ENCODE data around the gene KIF5A.

Gene KIF5A

DNA sequence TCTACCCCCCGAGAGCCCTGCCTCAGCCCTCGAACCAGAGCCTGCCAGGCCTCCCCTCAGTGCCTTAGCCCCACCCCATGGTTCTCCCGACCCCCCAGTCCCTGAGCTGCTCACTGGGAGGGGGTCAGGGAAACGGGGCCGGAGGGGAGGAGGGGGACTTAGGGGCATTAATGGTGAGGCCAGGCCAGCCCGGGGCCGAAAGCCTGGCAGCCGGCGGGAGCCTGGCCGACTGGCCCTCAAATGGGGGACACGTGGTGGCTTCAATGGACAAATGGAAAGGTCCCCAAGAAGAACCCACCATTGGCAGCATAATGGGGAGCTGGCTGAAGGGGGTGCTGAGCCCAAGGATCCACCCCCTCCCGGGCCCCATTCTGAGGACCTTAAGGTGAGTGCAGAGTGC lies 21.7 kb upstream of the KIF5A start:
- TF ChIP-seq, protein P1, sequence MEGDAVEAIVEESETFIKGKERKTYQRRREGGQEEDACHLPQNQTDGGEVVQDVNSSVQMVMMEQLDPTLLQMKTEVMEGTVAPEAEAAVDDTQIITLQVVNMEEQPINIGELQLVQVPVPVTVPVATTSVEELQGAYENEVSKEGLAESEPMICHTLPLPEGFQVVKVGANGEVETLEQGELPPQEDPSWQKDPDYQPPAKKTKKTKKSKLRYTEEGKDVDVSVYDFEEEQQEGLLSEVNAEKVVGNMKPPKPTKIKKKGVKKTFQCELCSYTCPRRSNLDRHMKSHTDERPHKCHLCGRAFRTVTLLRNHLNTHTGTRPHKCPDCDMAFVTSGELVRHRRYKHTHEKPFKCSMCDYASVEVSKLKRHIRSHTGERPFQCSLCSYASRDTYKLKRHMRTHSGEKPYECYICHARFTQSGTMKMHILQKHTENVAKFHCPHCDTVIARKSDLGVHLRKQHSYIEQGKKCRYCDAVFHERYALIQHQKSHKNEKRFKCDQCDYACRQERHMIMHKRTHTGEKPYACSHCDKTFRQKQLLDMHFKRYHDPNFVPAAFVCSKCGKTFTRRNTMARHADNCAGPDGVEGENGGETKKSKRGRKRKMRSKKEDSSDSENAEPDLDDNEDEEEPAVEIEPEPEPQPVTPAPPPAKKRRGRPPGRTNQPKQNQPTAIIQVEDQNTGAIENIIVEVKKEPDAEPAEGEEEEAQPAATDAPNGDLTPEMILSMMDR (IDR thresholded peaks at IDR 0.05; ENCODE audit: low read depth, low read length): no peak
- DNase-seq (ENCODE audit: extremely low read depth, low read depth): no peak

DNA sequence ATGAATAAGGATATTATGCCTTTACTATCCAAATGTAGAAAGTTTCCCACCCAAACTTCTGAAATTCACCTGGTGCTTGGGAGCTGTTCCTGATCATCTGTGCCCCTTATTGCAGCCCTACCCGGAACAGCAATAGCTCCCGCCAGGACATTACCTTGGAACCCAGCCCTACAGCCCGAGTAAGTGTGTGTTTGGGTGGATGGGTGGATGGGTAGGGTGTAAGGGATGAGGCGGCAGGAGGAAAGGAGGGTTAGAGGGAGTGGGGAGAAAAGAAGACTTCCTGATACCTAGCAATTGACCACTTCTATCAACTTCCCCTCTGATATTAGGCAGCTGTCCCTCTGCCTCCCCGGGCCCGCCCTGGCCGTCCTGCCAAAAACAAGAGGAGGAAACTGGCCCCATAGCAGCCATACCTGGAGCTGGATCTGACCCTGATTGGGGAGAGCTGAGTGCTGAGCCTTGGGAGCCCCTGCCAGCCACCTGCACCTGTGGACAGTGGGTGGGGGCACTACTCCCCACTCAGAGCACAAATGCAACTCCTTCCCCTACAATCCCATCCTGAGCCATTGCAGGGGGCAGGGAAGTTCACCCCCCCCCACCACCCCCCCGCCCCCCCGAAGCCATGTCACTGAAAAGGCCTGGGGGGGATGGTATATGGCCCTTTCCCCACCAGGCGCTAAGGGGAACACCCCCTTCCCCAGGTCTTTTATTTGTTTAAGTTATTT lies 20.9 kb upstream of the KIF5A start:
- DNase-seq (ENCODE audit: extremely low read depth, low read depth): no peak

DNA sequence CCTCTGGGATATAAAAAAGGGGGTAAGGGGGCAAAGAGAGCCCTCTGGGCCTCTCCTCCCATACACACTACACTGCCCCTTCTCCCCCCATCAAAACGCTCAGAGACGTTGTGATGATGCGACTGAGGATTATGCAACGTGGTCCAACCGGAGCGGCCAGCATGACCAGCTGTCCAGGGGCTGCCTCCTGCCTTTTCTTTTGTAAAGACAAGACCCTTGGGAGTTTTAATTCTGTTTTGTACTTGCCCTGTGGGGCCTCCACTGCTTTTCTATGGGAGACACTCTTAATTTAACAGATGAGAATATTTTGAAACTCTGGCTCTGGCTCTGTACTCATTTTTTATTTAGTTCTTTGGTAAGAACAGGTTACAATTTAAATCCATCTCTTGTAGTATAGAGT lies 20.0 kb upstream of the KIF5A start:
- TF ChIP-seq, protein P1 (IDR thresholded peaks at IDR 0.05; ENCODE audit: low read depth, low read length): no peak

More for the DNA sequence above, 20.9 kb upstream of the KIF5A start:
- TF ChIP-seq, protein P1 (IDR thresholded peaks at IDR 0.05; ENCODE audit: low read depth, low read length): no peak

DNA sequence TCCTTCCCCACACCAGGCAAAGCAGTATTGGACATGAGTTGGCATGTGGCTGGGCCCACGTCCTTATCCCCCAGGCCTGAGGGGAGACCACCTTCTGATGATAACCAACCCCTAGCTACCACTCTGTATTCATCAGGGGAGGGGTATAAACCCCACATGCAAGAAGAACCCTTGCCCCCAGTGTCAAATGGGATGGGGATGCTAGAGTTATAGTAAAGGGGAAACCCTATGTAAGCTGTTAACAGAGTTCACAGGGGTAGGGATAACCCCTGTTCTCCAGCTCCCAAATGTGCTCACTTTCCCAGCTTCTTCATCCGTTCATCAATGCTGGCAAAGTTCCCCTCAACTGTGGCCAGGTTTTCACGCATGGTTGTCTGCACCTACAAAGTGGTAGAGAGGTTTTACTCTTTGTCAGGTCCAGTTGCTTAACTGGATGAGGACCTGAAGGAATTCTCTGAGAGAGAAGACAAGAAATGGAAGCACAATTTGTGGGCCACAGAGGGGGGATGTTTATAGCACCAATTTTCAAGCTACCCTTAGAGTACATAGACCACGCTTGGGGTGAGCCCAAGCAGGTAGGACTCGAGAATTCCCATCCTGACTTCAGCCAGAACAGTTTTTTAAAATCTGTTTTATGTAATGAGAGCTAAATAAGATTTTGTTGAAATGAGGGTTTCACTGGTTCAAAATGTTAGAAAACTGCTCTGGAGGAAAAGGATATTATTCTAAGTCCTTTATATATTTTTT lies 19.3 kb upstream of the KIF5A start:
- TF ChIP-seq, protein P1 (IDR thresholded peaks at IDR 0.05; ENCODE audit: low read depth, low read length): no peak
- DNase-seq (ENCODE audit: extremely low read depth, low read depth): no peak

More for the DNA sequence above, 20.0 kb upstream of the KIF5A start:
- DNase-seq (ENCODE audit: extremely low read depth, low read depth): no peak

DNA sequence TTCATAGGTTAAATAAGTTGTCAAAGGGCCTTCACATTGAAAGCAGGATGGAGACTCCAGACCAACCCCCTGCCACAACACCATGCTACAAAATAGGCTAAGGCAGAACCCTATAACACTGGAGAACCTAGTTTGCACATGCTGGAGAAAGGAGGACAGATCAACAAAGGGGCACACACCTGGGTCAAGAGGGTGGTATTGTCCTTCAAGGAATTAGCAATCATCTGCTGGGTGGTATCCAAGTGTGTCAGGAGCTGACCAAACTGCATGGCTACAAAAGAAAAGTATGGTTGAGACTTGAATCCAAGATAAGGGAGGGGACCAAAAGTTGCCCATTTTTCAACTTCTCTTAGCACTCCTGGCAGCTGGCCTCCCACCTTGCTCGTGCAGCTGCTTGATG lies 18.0 kb upstream of the KIF5A start:
- no peak for DNase-seq (ENCODE audit: extremely low read depth, low read depth)
- TF ChIP-seq, protein P1 (IDR thresholded peaks at IDR 0.05; ENCODE audit: low read depth, low read length): no peak

DNA sequence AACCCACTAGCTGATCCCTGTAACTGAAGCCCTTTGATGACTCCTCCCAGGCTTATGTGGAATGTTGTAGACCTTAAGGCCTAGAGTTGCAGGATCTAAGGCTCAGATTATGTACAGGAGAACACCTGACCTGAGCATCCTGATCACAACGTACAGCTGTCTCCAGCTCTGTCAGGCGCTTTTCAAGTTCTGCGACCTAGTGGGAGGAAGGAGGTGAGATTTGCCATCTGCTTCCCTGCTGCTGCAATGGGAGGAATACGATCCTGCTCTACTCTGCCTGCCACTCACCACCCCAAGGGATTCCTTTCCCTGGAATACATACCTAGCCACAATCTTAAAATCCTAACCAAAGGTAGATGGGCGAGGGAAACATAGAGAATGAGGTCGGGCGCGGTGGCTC lies 16.7 kb upstream of the KIF5A start:
- no peak for DNase-seq (ENCODE audit: extremely low read depth, low read depth)
- TF ChIP-seq, protein P1 (IDR thresholded peaks at IDR 0.05; ENCODE audit: low read depth, low read length): no peak

DNA sequence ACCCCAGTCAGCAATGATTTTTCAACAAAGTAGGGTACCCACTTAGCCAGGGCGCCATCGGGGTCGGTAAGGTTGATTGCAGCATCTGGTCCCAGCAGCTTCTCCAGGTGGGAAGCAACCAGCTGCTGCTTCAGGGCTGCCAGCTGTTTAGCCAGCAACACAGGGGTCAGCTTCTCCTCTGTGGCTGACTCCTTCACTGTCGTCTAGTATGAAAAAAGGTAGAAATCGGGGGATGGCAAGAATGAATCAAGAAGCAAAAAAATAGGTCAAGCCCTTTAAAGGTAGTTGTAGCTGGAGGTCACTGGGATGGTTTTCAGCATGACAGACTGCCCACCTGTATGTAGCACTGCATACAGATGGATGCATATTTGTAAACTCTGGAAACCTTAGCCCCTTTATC lies 15.6 kb upstream of the KIF5A start:
- TF ChIP-seq, protein P1 (IDR thresholded peaks at IDR 0.05; ENCODE audit: low read depth, low read length): no peak
- no peak for DNase-seq (ENCODE audit: extremely low read depth, low read depth)
